Erythroblast (primary cell): Measurements from ENCODE around the gene SOST.

ENCODE experiments used
- GATA1 ChIP-seq: IDR thresholded peaks from 2 replicates; pipeline ENCODE4 v1.6.1; 2011; ENCODE audit warnings: low read depth, mild to moderate bottlenecking, control low read depth, low read length, moderate library complexity
- POLR2A ChIP-seq: IDR thresholded peaks from 2 replicates; pipeline ENCODE4 v1.6.1; 2011; ENCODE audit warnings: mild to moderate bottlenecking, low read length

DNA sequence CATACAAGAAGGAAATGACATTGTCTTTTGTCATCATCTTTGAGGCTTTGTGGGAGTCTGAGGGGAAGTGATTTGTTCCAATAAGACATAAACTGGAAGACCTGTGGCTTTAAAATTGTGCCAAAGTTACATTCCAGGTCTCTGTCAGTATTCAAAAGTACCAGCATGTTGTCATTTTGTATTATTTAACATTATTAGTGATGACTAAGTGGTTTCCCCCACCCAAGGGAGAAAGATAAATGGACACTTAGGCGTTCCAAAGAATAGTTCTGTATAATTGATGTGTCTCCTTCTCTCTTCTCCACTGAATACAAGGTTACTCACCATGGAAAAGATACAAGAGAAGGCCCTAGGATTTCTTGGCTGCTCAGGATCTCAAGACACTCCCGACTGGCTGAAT is 25.5 kb upstream of the SOST start:
- TF ChIP-seq POLR2A (no peak), GATA1 (no peak)
